Uterus (tissue), 2 donors: Measurements from ENCODE around the gene NEAT1.

Experiments
- POLR2A ChIP-seq, 2 donors: fragments of 450-650 bp; IDR thresholded peaks; one replicate each; pipeline ENCODE4 v1.6.1; 2016; ENCODE audit warnings: antibody characterized with exemption in 2 of 2, mild to moderate bottlenecking in 1 of 2, moderate library complexity in 1 of 2
- TF ChIP-seq, protein P1 (sequence below), 4 experiments: fragments of 200-600 bp in 2 of 4; fragments of 450-650 bp in 2 of 4; sonication (generic) in 2 of 4; IDR thresholded peaks; one replicate each; pipeline ENCODE4 v1.5.1; 2016 to 2019; ENCODE audit warnings: antibody characterized with exemption in 4 of 4, mild to moderate bottlenecking in 2 of 4, moderate library complexity in 1 of 4

DNA sequence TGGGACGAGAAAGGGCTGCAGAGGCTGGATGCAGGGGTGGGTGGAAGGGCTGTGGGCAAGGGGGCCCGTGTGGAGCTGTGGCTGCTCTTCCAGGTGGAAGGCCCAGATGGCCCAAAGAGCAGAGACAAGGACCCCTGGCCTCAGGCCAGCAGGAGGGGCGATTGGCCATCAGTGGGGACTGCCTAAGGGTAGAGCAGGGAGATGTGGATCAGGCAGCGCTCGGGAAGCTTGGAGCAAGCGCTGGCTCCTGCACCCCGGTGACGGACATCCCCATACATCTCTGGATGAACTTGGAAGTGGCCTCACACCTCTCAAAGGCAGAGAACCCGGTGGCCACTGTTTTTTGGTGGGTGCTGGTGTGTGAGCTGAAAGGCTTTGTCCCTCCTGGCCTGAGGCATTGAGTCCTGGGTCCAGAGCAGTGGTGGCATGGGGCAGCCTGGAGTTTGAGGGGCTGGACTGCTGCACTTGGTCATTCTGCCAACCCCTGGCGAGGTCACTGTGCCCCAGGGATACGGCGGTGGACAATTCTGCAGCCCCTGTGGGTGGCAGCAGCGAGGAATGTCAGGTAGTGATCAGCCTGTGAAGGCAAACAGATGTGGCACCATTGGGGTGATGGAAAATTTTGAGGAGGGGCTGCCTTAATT lies 30.3 kb upstream of the NEAT1 start:
- TF ChIP-seq, protein P1, sequence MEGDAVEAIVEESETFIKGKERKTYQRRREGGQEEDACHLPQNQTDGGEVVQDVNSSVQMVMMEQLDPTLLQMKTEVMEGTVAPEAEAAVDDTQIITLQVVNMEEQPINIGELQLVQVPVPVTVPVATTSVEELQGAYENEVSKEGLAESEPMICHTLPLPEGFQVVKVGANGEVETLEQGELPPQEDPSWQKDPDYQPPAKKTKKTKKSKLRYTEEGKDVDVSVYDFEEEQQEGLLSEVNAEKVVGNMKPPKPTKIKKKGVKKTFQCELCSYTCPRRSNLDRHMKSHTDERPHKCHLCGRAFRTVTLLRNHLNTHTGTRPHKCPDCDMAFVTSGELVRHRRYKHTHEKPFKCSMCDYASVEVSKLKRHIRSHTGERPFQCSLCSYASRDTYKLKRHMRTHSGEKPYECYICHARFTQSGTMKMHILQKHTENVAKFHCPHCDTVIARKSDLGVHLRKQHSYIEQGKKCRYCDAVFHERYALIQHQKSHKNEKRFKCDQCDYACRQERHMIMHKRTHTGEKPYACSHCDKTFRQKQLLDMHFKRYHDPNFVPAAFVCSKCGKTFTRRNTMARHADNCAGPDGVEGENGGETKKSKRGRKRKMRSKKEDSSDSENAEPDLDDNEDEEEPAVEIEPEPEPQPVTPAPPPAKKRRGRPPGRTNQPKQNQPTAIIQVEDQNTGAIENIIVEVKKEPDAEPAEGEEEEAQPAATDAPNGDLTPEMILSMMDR (IDR thresholded peaks at IDR 0.05): no peak
- TF ChIP-seq POLR2A (IDR thresholded peaks at IDR 0.05): no peak
